ENCODE measurements around the gene PGAM5. TPM values are rescaled to one million over a fixed set of nuclear protein-coding genes. Genes with fewer than 3 reads are reported as not detected.

Gene PGAM5
- total and polyA plus RNA-seq, 3 donors from 2014 or later: 37.2 to 48.0 (median 40.9) TPM

- Histone ChIP-seq H3K9me3 (no peaks in the 10 kb centered on the region), H3K4me1 (no peaks in the 10 kb centered on the region), H3K4me3 (no peak overlapping the region), H3K36me3 (ENCODE audit: low read depth, missing control alignments) (no peaks in the 10 kb centered on the region), H3K27ac (no peak overlapping the region), H3K27me3 (no peaks in the 10 kb centered on the region)
- WGBS, 2 donors: 88% methylated on average over 17 of the region's 17 CpGs
- DNase-seq: no peak
- TF ChIP-seq CTCF (IDR thresholded peaks at IDR 0.05) (no peak), POLR2A (IDR thresholded peaks at IDR 0.05) (no peak)
- intact Hi-C loops (cut with DNase I; ENCODE audit: low total_unique reads): no loop called here
Measured at GRCh38 chr12:132669166-132669879, 41.3 kb upstream of the PGAM5 start.

GRCh38 chr12:132672116-132672515, 38.5 kb upstream of the PGAM5 start:
- H3K9me3 ChIP-seq: no peaks in the 10 kb centered on the region
- intact Hi-C loops (cut with DNase I; ENCODE audit: low total_unique reads): no loop called here
- no peaks in the 10 kb centered on the region for H3K36me3 ChIP-seq (ENCODE audit: low read depth, missing control alignments)
- no peaks in the 10 kb centered on the region for H3K27me3 ChIP-seq
- WGBS, 2 donors: 93 to 97% methylated on average over 6 to 16 of the region's 16 CpGs
- TF ChIP-seq CTCF (IDR thresholded peaks at IDR 0.05): no peak
- no peak for TF ChIP-seq POLR2A (IDR thresholded peaks at IDR 0.05)
- no peak overlapping the region for H3K4me3 ChIP-seq
- H3K27ac ChIP-seq: no peak overlapping the region
- no peaks in the 10 kb centered on the region for H3K4me1 ChIP-seq
- DNase-seq: no peak

GRCh38 chr12:132672678-132673077, 38.0 kb upstream of the PGAM5 start:
- DNase-seq: no peak
- intact Hi-C loops (cut with DNase I; ENCODE audit: low total_unique reads): no loop called here
- no peak overlapping the region for H3K27ac ChIP-seq
- WGBS, 2 donors: 91 to 93% methylated on average over 12 of the region's 12 CpGs
- H3K27me3 ChIP-seq: no peaks in the 10 kb centered on the region
- H3K36me3 ChIP-seq (ENCODE audit: low read depth, missing control alignments): no peaks in the 10 kb centered on the region
- TF ChIP-seq CTCF (IDR thresholded peaks at IDR 0.05): no peak
- TF ChIP-seq POLR2A (IDR thresholded peaks at IDR 0.05): no peak
- no peaks in the 10 kb centered on the region for H3K9me3 ChIP-seq
- no peak overlapping the region for H3K4me3 ChIP-seq
- H3K4me1 ChIP-seq: no peaks in the 10 kb centered on the region

GRCh38 chr12:132673288-132674179, 37.1 kb upstream of the PGAM5 start:
- Histone ChIP-seq H3K27ac (no peak overlapping the region), H3K9me3 (no peaks in the 10 kb centered on the region), H3K36me3 (ENCODE audit: low read depth, missing control alignments) (no peaks in the 10 kb centered on the region), H3K27me3 (no peaks in the 10 kb centered on the region), H3K4me1 (no peaks in the 10 kb centered on the region), H3K4me3 (no peak overlapping the region)
- no peak for TF ChIP-seq CTCF (IDR thresholded peaks at IDR 0.05)
- no peak for TF ChIP-seq POLR2A (IDR thresholded peaks at IDR 0.05)
- intact Hi-C loops (cut with DNase I; ENCODE audit: low total_unique reads): no loop called here
- no peak for DNase-seq
- WGBS, 2 donors: 91% methylated on average over 26 to 27 of the region's 27 CpGs
